Smooth muscle cell (in vitro differentiated cells): ENCODE results near the gene IL1RAP. TPM values are rescaled to one million over a fixed set of nuclear protein-coding genes. Genes with fewer than 3 reads are reported as not detected.

Experiments
- DNase-seq: peaks from one replicate; lab custom pipeline; 2025; ENCODE audit not compliant: unreplicated experiment; lab: John Stamatoyannopoulos, UW
- H2AFZ ChIP-seq: fragments of 200-600 bp; sonication (generic); 2 replicates; pipeline ENCODE4 v1.6.0; 2016; ENCODE audit warnings: antibody characterized with exemption, low read depth, mild to moderate bottlenecking
- H3F3A ChIP-seq: fragments of 200-600 bp; sonication (generic); 2 replicates; pipeline ENCODE4 v1.6.0; 2017; ENCODE audit warnings: antibody characterized with exemption, low read depth
- H3K27ac ChIP-seq: fragments of 200-600 bp; sonication (generic); 2 replicates; pipeline ENCODE4 v1.5.1; 2016; ENCODE audit warnings: low read depth, mild to moderate bottlenecking
- H3K27me3 ChIP-seq: fragments of 200-600 bp; sonication (generic); 2 replicates; pipeline ENCODE4 v1.6.1; 2016; ENCODE audit warnings: low read depth, mild to moderate bottlenecking
- H3K36me3 ChIP-seq: fragments of 200-600 bp; sonication (generic); 2 replicates; pipeline ENCODE4 v1.5.1; 2016; ENCODE audit warnings: low read depth
- H3K4me1 ChIP-seq: fragments of 200-600 bp; sonication (generic); 2 replicates; pipeline ENCODE4 v1.5.1; 2016; ENCODE audit warnings: low read depth
- H3K4me2 ChIP-seq: fragments of 200-600 bp; sonication (generic); 2 replicates; pipeline ENCODE4 v1.6.0; 2016; ENCODE audit warnings: mild to moderate bottlenecking
- H3K4me3 ChIP-seq: fragments of 200-600 bp; sonication (generic); 2 replicates; pipeline ENCODE4 v1.5.1; 2016; ENCODE audit warnings: mild to moderate bottlenecking
- H3K79me2 ChIP-seq: fragments of 200-600 bp; sonication (generic); 2 replicates; pipeline ENCODE4 v1.6.0; 2016; ENCODE audit warnings: low read depth, mild to moderate bottlenecking
- H3K9ac ChIP-seq: fragments of 200-600 bp; sonication (generic); 2 replicates; pipeline ENCODE4 v1.6.0; 2016; ENCODE audit warnings: low read depth
- H3K9me3 ChIP-seq: fragments of 200-600 bp; sonication (generic); replicated peaks from 2 replicates; pipeline ENCODE4 v1.5.1; 2016; ENCODE audit warnings: low read depth
- H4K20me1 ChIP-seq: fragments of 200-600 bp; sonication (generic); 2 replicates; pipeline ENCODE4 v1.6.0; 2016; ENCODE audit warnings: low read depth
- CTCF ChIP-seq: fragments of 200-600 bp; sonication (generic); IDR thresholded peaks from 2 replicates; pipeline ENCODE4 v1.5.1; 2017; ENCODE audit warnings: borderline replicate concordance, mild to moderate bottlenecking, antibody characterized with exemption; ENCODE audit not compliant: insufficient read depth, poor library complexity, severe bottlenecking
- WGBS: methylation state at CpG from one replicate; pipeline ENCODE4 v1.1.7; 2016; ENCODE audit warnings: low lambda C conversion rate; 5-methylcytosine and 5-hydroxymethylcytosine counted together
- polyA plus RNA-seq: library from polyadenylated mRNA; unstranded; fragments of >200 nt; fragmentation: Nextera tagmentation; extraction: Ambion mirVana; gene quantifications from 2 replicates; pipeline ENCODE4 v1.2.1, GENCODE V29; 2016
- total RNA-seq: library from RNA; depleted of rRNA; stranded (reverse); fragments of >200 nt; gene quantifications from 2 replicates; pipeline ENCODE4 v1.2.3, GENCODE V29; 2014

Gene IL1RAP
- total and polyA plus RNA-seq, 2 experiments from 2014 or later: 13.5 to 49.1 TPM

- Histone ChIP-seq H3K4me1 (peaks cover 8% of the 10 kb centered on the region), H3K4me3 (no peak overlapping the region), H3K79me2 (peaks cover 13% of the 10 kb centered on the region), H3K9ac (no peak overlapping the region), H3F3A (no peaks in the 10 kb centered on the region), H3K27me3 (no peaks in the 10 kb centered on the region), H3K36me3 (no peaks in the 10 kb centered on the region), H2AFZ (no peak overlapping the region), H3K9me3 (no peaks in the 10 kb centered on the region), H3K27ac (peak overlapping the region; percentile 33), H3K4me2 (no peak overlapping the region), H4K20me1 (no peaks in the 10 kb centered on the region)
- DNase-seq: no peak
- whole genome bisulfite sequencing: 92% methylated on average over 2 of the region's 2 CpGs
- TF ChIP-seq CTCF: no peak
These were observed 11.7 kb downstream of the IL1RAP start for GRCh38 chr3:190525634-190526033.

GRCh38 chr3:190526787-190527762 lies 13.2 kb downstream of the IL1RAP start:
- Histone ChIP-seq H3K9me3 (no peaks in the 10 kb centered on the region), H3K9ac (no peak overlapping the region), H3K79me2 (peaks cover 8% of the 10 kb centered on the region), H2AFZ (no peak overlapping the region), H4K20me1 (no peaks in the 10 kb centered on the region), H3K36me3 (no peaks in the 10 kb centered on the region), H3K4me1 (peaks cover 8% of the 10 kb centered on the region), H3K27me3 (no peaks in the 10 kb centered on the region), H3F3A (no peaks in the 10 kb centered on the region), H3K4me3 (no peak overlapping the region), H3K4me2 (no peak overlapping the region), H3K27ac (no peak overlapping the region)
- TF ChIP-seq CTCF: no peak
- WGBS: 82% methylated on average over 5 of the region's 5 CpGs
- DNase-seq: no peak

GRCh38 chr3:190528706-190529105 lies 14.8 kb downstream of the IL1RAP start:
- Histone ChIP-seq H3K79me2 (peaks cover 8% of the 10 kb centered on the region), H3K4me1 (peaks cover 8% of the 10 kb centered on the region)
- TF ChIP-seq CTCF: no peak

GRCh38 chr3:190531406-190531805 lies 17.5 kb downstream of the IL1RAP start:
- Histone ChIP-seq H2AFZ (no peak overlapping the region), H3K9ac (peak overlapping the region; percentile 10), H3K4me2 (no peak overlapping the region), H3K36me3 (no peaks in the 10 kb centered on the region), H3K9me3 (no peaks in the 10 kb centered on the region), H3K79me2 (peaks cover 4% of the 10 kb centered on the region), H3F3A (peaks cover 15% of the 10 kb centered on the region), H3K4me3 (no peak overlapping the region), H4K20me1 (no peaks in the 10 kb centered on the region), H3K27me3 (no peaks in the 10 kb centered on the region), H3K4me1 (peaks cover 22% of the 10 kb centered on the region), H3K27ac (peak overlapping the region; percentile 48)
- no peak for TF ChIP-seq CTCF
- DNase-seq: no peak
- WGBS: 75% methylated on average over 3 of the region's 3 CpGs

More at GRCh38 chr3:190528706-190529105, 14.8 kb downstream of the IL1RAP start:
- DNase-seq: no peak
- H3K4me2 ChIP-seq: no peak overlapping the region
- no peak overlapping the region for H3K9ac ChIP-seq
- no peaks in the 10 kb centered on the region for H3K9me3 ChIP-seq
- 84% methylated on average over 3 of the region's 3 CpGs for WGBS
- H2AFZ ChIP-seq: no peak overlapping the region
- no peaks in the 10 kb centered on the region for H3F3A ChIP-seq
- H4K20me1 ChIP-seq: no peaks in the 10 kb centered on the region
- H3K4me3 ChIP-seq: no peak overlapping the region
- H3K27me3 ChIP-seq: no peaks in the 10 kb centered on the region
- H3K27ac ChIP-seq: peak overlapping the region; percentile 20
- no peaks in the 10 kb centered on the region for H3K36me3 ChIP-seq
